HG02571 (cell line): ENCODE measurements around the gene ANK2.

ENCODE experiments used
- ATAC-seq: cut with Tn5 transposase; IDR thresholded peaks from one replicate; pipeline ENCODE4 v1.9.1; 2021; ENCODE audit warnings: mild to moderate bottlenecking, moderate library complexity; ENCODE audit not compliant: unreplicated experiment

Gene ANK2

GRCh38 chr4:113327494-113327893, 278.0 kb downstream of the ANK2 start:
- no peak for ATAC-seq

GRCh38 chr4:113328514-113328913, 279.1 kb downstream of the ANK2 start:
- no peak for ATAC-seq

- no peak for ATAC-seq
Observed at GRCh38 chr4:113330200-113330599, 280.7 kb downstream of the ANK2 start.

GRCh38 chr4:113331811-113332210, 282.4 kb downstream of the ANK2 start:
- ATAC-seq: no peak

GRCh38 chr4:113332701-113333100, 283.2 kb downstream of the ANK2 start:
- ATAC-seq: no peak

GRCh38 chr4:113335746-113336145, 286.3 kb downstream of the ANK2 start:
- ATAC-seq: no peak

- no peak for ATAC-seq
Observed at GRCh38 chr4:113336556-113336955, 287.1 kb downstream of the ANK2 start.

GRCh38 chr4:113339430-113339813, 290.0 kb downstream of the ANK2 start:
- ATAC-seq: no peak

- ATAC-seq: no peak
Observed at GRCh38 chr4:113344100-113344499, 294.6 kb downstream of the ANK2 start.

- no peak for ATAC-seq
Observed at GRCh38 chr4:113347245-113347644, 297.8 kb downstream of the ANK2 start.

GRCh38 chr4:113349430-113349829, 300.0 kb downstream of the ANK2 start:
- no peak for ATAC-seq

- ATAC-seq: no peak
Observed at GRCh38 chr4:113350576-113350975, 301.1 kb downstream of the ANK2 start.

GRCh38 chr4:113355550-113356371, 306.3 kb downstream of the ANK2 start:
- ATAC-seq: peak; percentile 99

- no peak for ATAC-seq
Observed at GRCh38 chr4:113356453-113356852, 307.0 kb downstream of the ANK2 start.

- no peak for ATAC-seq
Observed at GRCh38 chr4:113358784-113359183, 309.3 kb downstream of the ANK2 start.

- no peak for ATAC-seq
Observed at GRCh38 chr4:113365377-113365776, 315.9 kb downstream of the ANK2 start.

- no peak for ATAC-seq
Observed at GRCh38 chr4:113368056-113368455, 318.6 kb downstream of the ANK2 start.

- no peak for ATAC-seq
Observed at GRCh38 chr4:113371111-113371510, 321.7 kb downstream of the ANK2 start.

GRCh38 chr4:113375964-113376666, 326.7 kb downstream of the ANK2 start:
- ATAC-seq: no peak

- ATAC-seq: no peak
Observed at GRCh38 chr4:113378836-113379235, 329.4 kb downstream of the ANK2 start.

GRCh38 chr4:113382704-113383103, 333.3 kb downstream of the ANK2 start:
- no peak for ATAC-seq

- no peak for ATAC-seq
Observed at GRCh38 chr4:113383111-113383785, 333.8 kb downstream of the ANK2 start.
